KOPT-K1 (cell line): ENCODE results near the gene SLC27A1.
A peak's percentile ranks its signal among the peaks of the same experiment; 100 is the strongest.
"Not testable (repeated sequence)": the region's sequence is repeated elsewhere in the genome, so short reads cannot be mapped to it uniquely, and the experiment has no call there.

Experiments
- H3K27ac ChIP-seq: fragments of 200-600 bp; sonication (generic); 2 replicates; pipeline ENCODE4 v1.5.1; 2016; ENCODE audit warnings: antibody characterized with exemption, mild to moderate bottlenecking, low read depth, low read length; ENCODE audit not compliant: poor library complexity, severe bottlenecking
- H3K36me3 ChIP-seq: fragments of 200-600 bp; sonication (generic); 2 replicates; pipeline ENCODE4 v1.5.1; 2017; ENCODE audit warnings: antibody characterized with exemption, mild to moderate bottlenecking, low read length, moderate library complexity; ENCODE audit not compliant: insufficient read depth
- H3K9me3 ChIP-seq: fragments of 200-600 bp; sonication (generic); 2 replicates; pipeline ENCODE4 v1.5.1; 2017; ENCODE audit warnings: antibody characterized with exemption, low read length, mild to moderate bottlenecking; ENCODE audit not compliant: insufficient read depth, poor library complexity, severe bottlenecking

SLC27A1 gene

GRCh38 chr19:17548145-17548544 is 77.8 kb downstream of the SLC27A1 start:
- no peaks in the 10 kb centered on the region for H3K36me3 ChIP-seq
- H3K27ac ChIP-seq, result no peak overlapping the region
- no peaks in the 10 kb centered on the region for H3K9me3 ChIP-seq

GRCh38 chr19:17549085-17549740 is 78.9 kb downstream of the SLC27A1 start:
- H3K9me3 ChIP-seq, result no peaks in the 10 kb centered on the region
- H3K36me3 ChIP-seq, result no peaks in the 10 kb centered on the region
- no peak overlapping the region for H3K27ac ChIP-seq

GRCh38 chr19:17550076-17550667 is 79.8 kb downstream of the SLC27A1 start:
- Histone ChIP-seq H3K36me3 (no peaks in the 10 kb centered on the region), H3K9me3 (no peaks in the 10 kb centered on the region), H3K27ac (no peak overlapping the region)

GRCh38 chr19:17552735-17553134 is 82.4 kb downstream of the SLC27A1 start:
- not testable (repeated sequence) for H3K27ac ChIP-seq

GRCh38 chr19:17553256-17553655 is 82.9 kb downstream of the SLC27A1 start:
- Histone ChIP-seq H3K9me3 (no peaks in the 10 kb centered on the region), H3K36me3 (peaks cover 10% of the 10 kb centered on the region; the same call in 1 of the 2 replicates), H3K27ac (no peak overlapping the region)

More at GRCh38 chr19:17552735-17553134, 82.4 kb downstream of the SLC27A1 start:
- not testable (repeated sequence) for H3K36me3 ChIP-seq, H3K9me3 ChIP-seq

GRCh38 chr19:17554968-17555479 is 84.7 kb downstream of the SLC27A1 start:
- H3K9me3 ChIP-seq, result no peaks in the 10 kb centered on the region
- H3K36me3 ChIP-seq, result peaks cover 28% of the 10 kb centered on the region
- peak overlapping the region; percentile 84 for H3K27ac ChIP-seq

GRCh38 chr19:17555480-17555928 is 85.2 kb downstream of the SLC27A1 start, which contains the start of gene COLGALT1:
Gene COLGALT1 (plus strand): TSS chr19:17555649. CDS start chr19:17555714, 65 bp downstream.
- H3K9me3 ChIP-seq, result no peaks in the 10 kb centered on the region
- peaks cover 33% of the 10 kb centered on the region for H3K36me3 ChIP-seq
- H3K27ac ChIP-seq, result peak within 1 kb of the TSS; percentile 84
